GM23338 (cell line): ENCODE measurements around the gene ELAC2. TPM values are rescaled to one million over a fixed set of nuclear protein-coding genes. Genes with fewer than 3 reads are reported as not detected.
A peak's percentile ranks its signal among the peaks of the same experiment; 100 is the strongest.

Experiments
- ATAC-seq: fragments of 200-7000 bp; cut with Tn5 transposase; 3 replicates; pipeline ENCODE4 v1.9.1; 2020
- DNase-seq: peaks from one replicate; pipeline ENCODE4 v3.0.0-alpha.2; 2015; ENCODE audit warnings: low spot score
- H2AFZ ChIP-seq: fragments of 200-600 bp; sonication (generic); 2 replicates; pipeline ENCODE4 v1.8.0; 2016; ENCODE audit warnings: antibody characterized with exemption, mild to moderate bottlenecking, moderate library complexity
- H3F3A ChIP-seq: fragments of 200-600 bp; sonication (generic); replicated peaks from 2 replicates; pipeline ENCODE4 v1.8.0; 2017; ENCODE audit warnings: antibody characterized with exemption, mixed run types, low read depth
- H3K27ac ChIP-seq: fragments of 200-600 bp; sonication (generic); 2 replicates; pipeline ENCODE4 v1.6.1; 2016; ENCODE audit warnings: low read depth
- H3K27me3 ChIP-seq: fragments of 200-600 bp; sonication (generic); 2 replicates; pipeline ENCODE4 v1.8.0; 2016; ENCODE audit warnings: mild to moderate bottlenecking, mixed run types, moderate library complexity; ENCODE audit not compliant: insufficient read depth
- H3K36me3 ChIP-seq: fragments of 200-600 bp; sonication (generic); 2 replicates; pipeline ENCODE4 v1.8.0; 2016; ENCODE audit warnings: mild to moderate bottlenecking; ENCODE audit not compliant: insufficient read depth
- H3K4me1 ChIP-seq: fragments of 200-600 bp; sonication (generic); 2 replicates; pipeline ENCODE4 v1.8.0; 2016; ENCODE audit warnings: mild to moderate bottlenecking, moderate library complexity; ENCODE audit not compliant: insufficient read depth
- H3K4me2 ChIP-seq: fragments of 200-600 bp; sonication (generic); 2 replicates; pipeline ENCODE4 v1.7.1; 2017; ENCODE audit warnings: mixed run types
- H3K4me3 ChIP-seq: fragments of 200-600 bp; sonication (generic); 2 replicates; pipeline ENCODE4 v1.6.1; 2016; ENCODE audit warnings: mixed run types
- H3K79me2 ChIP-seq: fragments of 200-600 bp; sonication (generic); replicated peaks from 2 replicates; pipeline ENCODE4 v1.8.0; 2017; ENCODE audit warnings: mild to moderate bottlenecking; ENCODE audit not compliant: insufficient read depth
- H3K9me2 ChIP-seq: fragments of 200-600 bp; sonication (generic); 2 replicates; pipeline ENCODE4 v1.8.0; 2017; ENCODE audit not compliant: insufficient read depth
- H4K20me1 ChIP-seq: fragments of 200-600 bp; sonication (generic); replicated peaks from 2 replicates; pipeline ENCODE4 v1.8.0; 2017; ENCODE audit warnings: mild to moderate bottlenecking; ENCODE audit not compliant: insufficient read depth
- H3K27ac Mint-ChIP-seq: 2 replicates; pipeline ENCODE4 v1.8.0; 2020; ENCODE audit warnings: inconsistent platforms, mild to moderate bottlenecking, moderate library complexity, mixed read lengths
- H3K27me3 Mint-ChIP-seq: 3 replicates; pipeline ENCODE4 v1.8.0; 2022; ENCODE audit warnings: low read depth, mild to moderate bottlenecking, moderate library complexity, mixed read lengths, inconsistent platforms; ENCODE audit not compliant: insufficient read depth, poor library complexity
- H3K36me3 Mint-ChIP-seq: 3 replicates; pipeline ENCODE4 v1.8.0; 2021; ENCODE audit warnings: low read depth, mild to moderate bottlenecking, inconsistent platforms, moderate library complexity, mixed read lengths
- H3K4me1 Mint-ChIP-seq: 3 replicates; pipeline ENCODE4 v1.8.0; 2020; ENCODE audit warnings: mild to moderate bottlenecking, inconsistent platforms, mixed read lengths
- H3K4me3 Mint-ChIP-seq: 3 replicates; pipeline ENCODE4 v1.8.0; 2021; ENCODE audit warnings: moderate library complexity, mild to moderate bottlenecking, inconsistent platforms, mixed read lengths
- H3K9me3 Mint-ChIP-seq: 3 replicates; pipeline ENCODE4 v1.8.0; 2020; ENCODE audit warnings: moderate library complexity, mild to moderate bottlenecking, inconsistent platforms, mixed read lengths
- CTCF ChIP-seq, 2 experiments: fragments of 200-600 bp in 1 of 2; sonication (generic) in 1 of 2; conservative IDR thresholded peaks; 2 replicates each; pipeline versions ENCODE4 v1.5.1 to v1.6.1; 2016 to 2017; ENCODE audit warnings: antibody characterized with exemption in 2 of 2, low read depth in 2 of 2, mild to moderate bottlenecking in 2 of 2, moderate library complexity in 1 of 2
- ETS1 ChIP-seq: IDR thresholded peaks from 2 replicates; pipeline ENCODE4 v1.6.1; 2016; ENCODE audit warnings: antibody characterized with exemption
- EZH2phosphoT487 ChIP-seq: fragments of 200-600 bp; sonication (generic); IDR thresholded peaks from one replicate; pipeline ENCODE4 v1.8.1; 2018; ENCODE audit warnings: antibody characterized with exemption; ENCODE audit not compliant: unreplicated experiment
- JUNB ChIP-seq: IDR thresholded peaks from one replicate; pipeline ENCODE4 v1.6.1; 2016; ENCODE audit warnings: antibody characterized with exemption; ENCODE audit not compliant: unreplicated experiment
- NANOG ChIP-seq: IDR thresholded peaks from 2 replicates; pipeline ENCODE4 v1.6.1; 2016; ENCODE audit warnings: antibody characterized with exemption, borderline replicate concordance
- REST ChIP-seq: IDR thresholded peaks from one replicate; pipeline ENCODE4 v1.6.1; 2018; ENCODE audit warnings: antibody characterized with exemption; ENCODE audit not compliant: unreplicated experiment
- ZNF114 ChIP-seq: fragments of 250-450 bp; sonication (Bioruptor Pico); IDR thresholded peaks from 2 replicates; pipeline ENCODE4 v1.5.0; 2020; ENCODE audit warnings: mild to moderate bottlenecking, moderate library complexity
- ZNF331 ChIP-seq: fragments of 250-450 bp; sonication (Bioruptor Pico); IDR thresholded peaks from 2 replicates; pipeline ENCODE4 v1.5.0; 2020; ENCODE audit warnings: low read depth, mild to moderate bottlenecking, moderate library complexity
- polyA plus RNA-seq: library from polyadenylated mRNA; unstranded; fragments of >200 nt; fragmentation: Nextera tagmentation; extraction: Ambion mirVana; gene quantifications from 2 replicates; pipeline ENCODE4 v1.2.1, GENCODE V29; 2016
- total RNA-seq: library from RNA; depleted of rRNA; stranded (reverse); fragments of >200 nt; shearing (Covaris generic); gene quantifications from 2 replicates; pipeline ENCODE4 v1.2.3, GENCODE V29; 2014

ELAC2 gene
- total and polyA plus RNA-seq, 2 experiments from 2014 or later: 49.9 to 203 TPM

- Histone ChIP-seq H3K9me2 (no peaks in the 10 kb centered on the region), H3K27ac (no peak overlapping the region), H4K20me1 (peaks cover 32% of the 10 kb centered on the region), H2AFZ (no peak overlapping the region), H3K36me3 (peaks cover 72% of the 10 kb centered on the region), H3K79me2 (peaks cover 10% of the 10 kb centered on the region; the same call in 1 of the 2 replicates), H3K4me1 (no peaks in the 10 kb centered on the region), H3K4me2 (no peak overlapping the region), H3F3A (no peaks in the 10 kb centered on the region), H3K4me3 (no peak overlapping the region), H3K27me3 (no peaks in the 10 kb centered on the region)
- ATAC-seq (peak; percentile 97), DNase-seq (peak; percentile 89)
- Mint-ChIP-seq H3K27ac (no peak overlapping the region), H3K4me3 (no peak overlapping the region), H3K27me3 (peaks cover 2% of the 10 kb centered on the region), H3K36me3 (peaks cover 65% of the 10 kb centered on the region), H3K4me1 (no peaks in the 10 kb centered on the region), H3K9me3 (no peaks in the 10 kb centered on the region)
- no peak for TF ChIP-seq JUNB
- peak; percentile 89 to 96 for TF ChIP-seq CTCF (conservative IDR thresholded peaks at IDR 0.05; ENCODE audit: low read depth in 2 of 2)
These were observed 14.9 kb downstream of the ELAC2 start for GRCh38 chr17:13002761-13003453.

GRCh38 chr17:13001991-13002615 is 15.7 kb downstream of the ELAC2 start:
- no peak overlapping the region for H3K27ac Mint-ChIP-seq
- no peak for DNase-seq

More at GRCh38 chr17:13001991-13002615, 15.7 kb downstream of the ELAC2 start:
- H3K4me1 Mint-ChIP-seq: no peaks in the 10 kb centered on the region
- H3K36me3 ChIP-seq: peaks cover 74% of the 10 kb centered on the region
- peaks cover 10% of the 10 kb centered on the region; the same call in 1 of the 2 replicates for H3K79me2 ChIP-seq
- H3K27me3 ChIP-seq: no peaks in the 10 kb centered on the region
- no peak overlapping the region for H3K4me3 Mint-ChIP-seq
- H3K27me3 Mint-ChIP-seq: peaks cover 2% of the 10 kb centered on the region
- no peak overlapping the region for H3K4me3 ChIP-seq
- H3K9me3 Mint-ChIP-seq: no peaks in the 10 kb centered on the region
- H3K4me2 ChIP-seq: no peak overlapping the region
- no peak overlapping the region for H2AFZ ChIP-seq
- H3K27ac ChIP-seq: no peak overlapping the region
- H3K9me2 ChIP-seq: no peaks in the 10 kb centered on the region
- H3F3A ChIP-seq: no peaks in the 10 kb centered on the region
- H4K20me1 ChIP-seq: peaks cover 38% of the 10 kb centered on the region
- H3K36me3 Mint-ChIP-seq: peaks cover 67% of the 10 kb centered on the region
- no peak for ATAC-seq
- H3K4me1 ChIP-seq: no peaks in the 10 kb centered on the region
- TF ChIP-seq ZNF114 (CRISPR knock-in tag): no peak
- TF ChIP-seq EZH2phosphoT487: no peak
- no peak for TF ChIP-seq ETS1
- no peak for TF ChIP-seq REST
- no peak for TF ChIP-seq NANOG
- TF ChIP-seq JUNB: no peak
- TF ChIP-seq ZNF331 (CRISPR knock-in tag): no peak
